Measurements from ENCODE around the gene COX8C. TPM values are rescaled to one million over a fixed set of nuclear protein-coding genes. Genes with fewer than 3 reads are reported as not detected.
"Not testable (repeated sequence)": the region's sequence is repeated elsewhere in the genome, so short reads cannot be mapped to it uniquely, and the experiment has no call there.

COX8C gene
- total and polyA plus RNA-seq, 10 donors: not detected

DNA sequence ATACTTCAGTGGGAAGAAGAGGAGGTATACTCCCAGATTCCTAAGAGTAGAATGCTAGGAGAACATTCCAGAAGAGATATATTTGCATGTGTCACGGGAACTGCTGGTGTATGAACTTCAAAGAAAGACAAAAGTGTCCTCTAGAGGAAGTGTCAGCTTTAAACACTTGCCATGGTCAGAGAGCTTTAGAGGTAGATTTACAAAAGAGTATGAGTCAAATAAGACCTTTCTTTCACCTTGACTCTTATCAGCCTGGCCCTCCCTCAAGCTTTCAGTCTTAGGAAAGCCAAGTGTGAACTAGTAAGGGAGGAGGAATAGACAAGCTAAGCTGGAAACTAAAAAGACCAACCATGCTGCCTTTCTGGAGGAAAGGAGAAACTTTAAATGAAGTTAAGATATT is 34.7 kb downstream of the COX8C start:
- Histone ChIP-seq H3K4me3 (no peak overlapping the region), H3K36me3 (no peaks in the 10 kb centered on the region), H3K27ac (no peak overlapping the region), H3K9me3 (no peaks in the 10 kb centered on the region), H3K27me3 (replicated peaks in 1 of 7) (no peaks in the 10 kb centered on the region), H3K4me1 (no peaks in the 10 kb centered on the region)
- DNase-seq: no peak
- TF ChIP-seq POLR2AphosphoS5 (IDR thresholded peaks at IDR 0.05): no peak
- TF ChIP-seq POLR2A (IDR thresholded peaks at IDR 0.05): no peak
- TF ChIP-seq, protein P1, sequence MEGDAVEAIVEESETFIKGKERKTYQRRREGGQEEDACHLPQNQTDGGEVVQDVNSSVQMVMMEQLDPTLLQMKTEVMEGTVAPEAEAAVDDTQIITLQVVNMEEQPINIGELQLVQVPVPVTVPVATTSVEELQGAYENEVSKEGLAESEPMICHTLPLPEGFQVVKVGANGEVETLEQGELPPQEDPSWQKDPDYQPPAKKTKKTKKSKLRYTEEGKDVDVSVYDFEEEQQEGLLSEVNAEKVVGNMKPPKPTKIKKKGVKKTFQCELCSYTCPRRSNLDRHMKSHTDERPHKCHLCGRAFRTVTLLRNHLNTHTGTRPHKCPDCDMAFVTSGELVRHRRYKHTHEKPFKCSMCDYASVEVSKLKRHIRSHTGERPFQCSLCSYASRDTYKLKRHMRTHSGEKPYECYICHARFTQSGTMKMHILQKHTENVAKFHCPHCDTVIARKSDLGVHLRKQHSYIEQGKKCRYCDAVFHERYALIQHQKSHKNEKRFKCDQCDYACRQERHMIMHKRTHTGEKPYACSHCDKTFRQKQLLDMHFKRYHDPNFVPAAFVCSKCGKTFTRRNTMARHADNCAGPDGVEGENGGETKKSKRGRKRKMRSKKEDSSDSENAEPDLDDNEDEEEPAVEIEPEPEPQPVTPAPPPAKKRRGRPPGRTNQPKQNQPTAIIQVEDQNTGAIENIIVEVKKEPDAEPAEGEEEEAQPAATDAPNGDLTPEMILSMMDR (IDR thresholded peaks at IDR 0.05 in 8 of 11, conservative IDR thresholded peaks at IDR 0.05 in 3 of 11): no peak
- whole genome bisulfite sequencing, 5 donors: 38 to 62% (median 56%) methylated on average over 1 of the region's 1 CpG
- intact Hi-C loops (cut with DNase I; ENCODE audit: low total_unique reads): no loop called here

DNA sequence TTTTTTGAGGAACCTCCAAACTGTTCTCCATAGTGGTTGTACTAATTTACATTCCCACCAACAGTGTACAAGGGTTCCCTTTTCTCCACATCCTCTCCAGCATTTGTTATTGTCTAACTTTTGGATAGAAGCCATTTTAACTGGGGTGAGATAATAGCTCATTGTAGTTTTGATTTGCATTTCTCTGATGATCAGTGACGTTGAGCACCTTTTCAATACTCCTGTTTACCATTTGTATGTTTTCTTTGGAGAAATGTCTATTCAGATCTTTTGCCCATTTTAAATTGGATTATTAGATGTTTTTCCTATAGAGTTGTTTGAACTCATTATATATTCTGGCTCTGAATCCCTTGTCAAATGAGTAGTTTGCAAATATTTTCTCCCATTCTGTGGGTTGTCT is 37.3 kb downstream of the COX8C start:
- H3K27me3 ChIP-seq (replicated peaks in 1 of 7); H3K4me3 ChIP-seq; intact Hi-C loops (cut with DNase I; ENCODE audit: low total_unique reads); H3K9me3 ChIP-seq; H3K27ac ChIP-seq; DNase-seq; H3K4me1 ChIP-seq; H3K36me3 ChIP-seq: not testable (repeated sequence)
- WGBS, 5 donors: 67 to 90% (median 78%) methylated on average over 1 of the region's 1 CpG

DNA sequence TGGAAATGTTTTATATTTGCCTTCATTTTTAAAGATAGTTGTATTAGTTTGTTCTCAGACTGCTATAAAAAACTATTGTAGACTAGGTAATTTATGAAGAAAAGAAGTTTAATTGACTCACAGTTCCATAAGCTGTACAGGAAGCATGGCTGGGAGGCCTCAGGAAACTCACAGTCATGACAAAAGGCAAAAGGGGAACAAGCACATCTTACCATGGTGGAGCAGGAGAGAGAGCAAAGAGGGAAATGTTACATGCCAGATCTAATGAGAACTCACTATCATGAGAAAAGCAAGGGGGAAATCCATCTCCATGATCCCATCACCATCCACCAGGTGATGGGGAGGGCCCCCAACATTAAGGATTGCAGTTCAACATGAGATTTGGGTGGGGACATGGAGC is 48.2 kb downstream of the COX8C start:
- H3K27ac ChIP-seq: no peak overlapping the region
- TF ChIP-seq POLR2A (IDR thresholded peaks at IDR 0.05) (no peak), POLR2AphosphoS5 (IDR thresholded peaks at IDR 0.05) (no peak)
- TF ChIP-seq, protein P1 (IDR thresholded peaks at IDR 0.05 in 8 of 11, conservative IDR thresholded peaks at IDR 0.05 in 3 of 11): no peak
- intact Hi-C loops (cut with DNase I; ENCODE audit: low total_unique reads): no loop called here
- H3K4me1 ChIP-seq: no peaks in the 10 kb centered on the region
- peaks cover 0 to 31% (median 23%) of the 10 kb centered on the region in 8 donors for H3K9me3 ChIP-seq
- no peak overlapping the region for H3K4me3 ChIP-seq
- DNase-seq: no peak
- no peaks in the 10 kb centered on the region for H3K27me3 ChIP-seq (replicated peaks in 1 of 7)
- no peaks in the 10 kb centered on the region for H3K36me3 ChIP-seq

DNA sequence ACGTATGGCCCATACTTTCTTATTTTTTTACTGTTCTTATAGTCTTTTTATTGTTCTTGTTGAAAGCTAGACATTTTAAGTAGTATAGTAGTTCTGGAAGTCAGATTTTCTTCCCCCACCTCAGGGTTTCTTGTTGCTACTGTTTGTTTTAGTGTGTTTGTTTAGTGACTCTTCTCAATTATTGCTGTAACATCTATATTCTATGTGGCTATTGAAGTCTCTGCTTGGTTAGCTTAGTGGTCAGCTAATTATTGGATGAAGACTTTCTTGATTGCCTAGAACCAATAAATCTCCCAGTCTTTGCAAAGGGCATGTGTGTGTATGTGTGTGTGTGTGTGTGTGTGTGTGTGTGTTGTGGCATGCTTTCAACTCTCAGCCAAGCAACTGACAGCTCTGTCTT is 49.5 kb downstream of the COX8C start:
- H3K4me3 ChIP-seq: no peak overlapping the region
- TF ChIP-seq, protein P1 (IDR thresholded peaks at IDR 0.05 in 8 of 11, conservative IDR thresholded peaks at IDR 0.05 in 3 of 11): no peak
- no peak for TF ChIP-seq POLR2AphosphoS5 (IDR thresholded peaks at IDR 0.05)
- peaks cover 0 to 31% (median 23%) of the 10 kb centered on the region in 8 donors for H3K9me3 ChIP-seq
- H3K36me3 ChIP-seq: no peaks in the 10 kb centered on the region
- WGBS, 5 donors: 90 to 98% (median 94%) methylated on average over 1 of the region's 1 CpG
- intact Hi-C loops (cut with DNase I; ENCODE audit: low total_unique reads): no loop called here
- no peak overlapping the region for H3K27ac ChIP-seq
- no peak for DNase-seq
- peaks cover 0 to 5% (median 0%) of the 10 kb centered on the region in 7 donors for H3K27me3 ChIP-seq (replicated peaks in 1 of 7)
- H3K4me1 ChIP-seq: no peaks in the 10 kb centered on the region

Small RNA genes lying within 50 kb of the gene (small RNA-seq; reads per million reads assigned to genes)
- 0 reads per million in 4 donors for gene RF00019

Other genes with a start within 250 kb of the COX8C start
- 100 to 1,000 TPM in 1 of 7 donors, 10 to 100 TPM in 6; 63.8 to 123 (median 75.6) TPM for gene ITPK1, start 231.3 kb upstream of the COX8C start, total RNA-seq
- gene ITPK1, start 231.3 kb upstream of the COX8C start, polyA plus RNA-seq: 10 to 100 TPM; 22.9 to 46.0 (median 23.9) TPM
- 10 to 100 TPM; 16.3 to 31.4 (median 28.1) TPM for gene MOAP1, start 162.3 kb upstream of the COX8C start, total RNA-seq
- gene MOAP1, start 162.3 kb upstream of the COX8C start, polyA plus RNA-seq: 10 to 100 TPM; 17.3 to 23.8 (median 21.5) TPM
- gene LYSET, start 161.9 kb upstream of the COX8C start, total RNA-seq: 10 to 100 TPM in 5 of 7 donors, 1 to 10 TPM in 2; 8.5 to 15.7 (median 14.1) TPM
- gene LYSET, start 161.9 kb upstream of the COX8C start, polyA plus RNA-seq: 10 to 100 TPM; 21.8 to 29.2 (median 25.8) TPM
- 10 to 100 TPM in 3 of 7 donors, 1 to 10 TPM in 4; 7.2 to 16.6 (median 8.7) TPM for gene GON7, start 140.1 kb upstream of the COX8C start, total RNA-seq
- gene GON7, start 140.1 kb upstream of the COX8C start, polyA plus RNA-seq: 10 to 100 TPM; 19.3 to 27.0 (median 24.8) TPM
- gene UBR7, start 139.9 kb upstream of the COX8C start, total RNA-seq: 10 to 100 TPM; 15.9 to 39.7 (median 22.2) TPM
- 10 to 100 TPM in 2 of 3 donors, 1 to 10 TPM in 1; 9.7 to 15.1 (median 13.1) TPM for gene UBR7, start 139.9 kb upstream of the COX8C start, polyA plus RNA-seq
- gene BTBD7, start 14.1 kb upstream of the COX8C start, total RNA-seq: 10 to 100 TPM; 27.3 to 48.4 (median 33.5) TPM
- 1 to 10 TPM; 5.0 to 8.5 (median 5.8) TPM for gene BTBD7, start 14.1 kb upstream of the COX8C start, polyA plus RNA-seq
- gene UNC79, start 83.8 kb downstream of the COX8C start, total RNA-seq: under 1 TPM in 5 of 7 donors, not detected in 2; 0.07 to 0.24 (median 0.13) TPM
- gene UNC79, start 83.8 kb downstream of the COX8C start, polyA plus RNA-seq: under 1 TPM; 0.03 to 0.04 (median 0.03) TPM